ENCODE results near the gene MEA1.

The MEA1 gene

GRCh38 chr6:43012364-43012763, 1.4 kb downstream of the MEA1 start:
- Histone ChIP-seq H3K36me3 (ENCODE audit: insufficient read depth) (no peaks in the 10 kb centered on the region), H3K9ac (no peak overlapping the region), H3K79me2 (ENCODE audit: insufficient read depth, low read depth) (peaks cover 25% of the 10 kb centered on the region; the same call in 1 of the 2 replicates), H3K27ac (no peak overlapping the region), H4K20me1 (ENCODE audit: insufficient read depth) (no peaks in the 10 kb centered on the region), H3K4me2 (peak overlapping the region; percentile 90), H3K27me3 (ENCODE audit: insufficient read depth, low read depth) (no peaks in the 10 kb centered on the region), H3K4me1 (ENCODE audit: low read depth, poor library complexity, severe bottlenecking) (peaks cover 21% of the 10 kb centered on the region), H3K4me3 (IDR thresholded peaks at IDR 0.05; ENCODE audit: insufficient read depth, low read depth, low read length) (no peak overlapping the region), H2AFZ (ENCODE audit: low read depth) (no peak overlapping the region)
- no peak for TF ChIP-seq CTCF (conservative IDR thresholded peaks at IDR 0.05; ENCODE audit: low read depth, low read length)

- no peak overlapping the region for H2AFZ ChIP-seq (ENCODE audit: low read depth)
- H3K79me2 ChIP-seq (ENCODE audit: insufficient read depth, low read depth) = peaks cover 22% of the 10 kb centered on the region; the same call in 1 of the 2 replicates
- no peaks in the 10 kb centered on the region for H3K27me3 ChIP-seq (ENCODE audit: insufficient read depth, low read depth)
- H3K4me1 ChIP-seq (ENCODE audit: low read depth, poor library complexity, severe bottlenecking) = peaks cover 14% of the 10 kb centered on the region
- no peak overlapping the region for H3K4me3 ChIP-seq (IDR thresholded peaks at IDR 0.05; ENCODE audit: insufficient read depth, low read depth, low read length)
- no peak overlapping the region for H3K9ac ChIP-seq
- H3K27ac ChIP-seq = no peak overlapping the region
- H3K36me3 ChIP-seq (ENCODE audit: insufficient read depth) = no peaks in the 10 kb centered on the region
- no peak overlapping the region for H3K4me2 ChIP-seq
- H4K20me1 ChIP-seq (ENCODE audit: insufficient read depth) = no peaks in the 10 kb centered on the region
- TF ChIP-seq CTCF (conservative IDR thresholded peaks at IDR 0.05; ENCODE audit: low read depth, low read length) = no peak
These were observed 2.5 kb downstream of the MEA1 start for GRCh38 chr6:43011207-43011606.

DNA sequence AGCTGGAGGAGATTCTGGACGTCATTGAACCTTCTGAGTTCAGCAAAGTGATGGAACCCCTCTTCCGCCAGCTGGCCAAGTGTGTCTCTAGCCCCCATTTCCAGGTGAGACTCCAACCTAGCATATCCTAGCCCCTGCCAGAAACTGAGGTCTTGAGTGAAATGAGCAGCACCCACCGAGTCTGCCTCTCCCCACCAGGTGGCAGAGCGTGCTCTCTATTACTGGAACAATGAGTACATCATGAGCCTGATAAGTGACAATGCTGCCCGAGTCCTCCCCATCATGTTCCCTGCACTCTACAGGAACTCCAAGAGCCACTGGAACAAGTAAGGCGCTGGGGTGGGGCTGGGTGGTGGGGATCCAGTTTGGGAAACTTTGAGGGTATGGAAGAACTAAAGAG, 4.6 kb downstream of the MEA1 start:
- H3K27ac ChIP-seq = no peak overlapping the region
- no peaks in the 10 kb centered on the region for H3K36me3 ChIP-seq (ENCODE audit: insufficient read depth)
- no peaks in the 10 kb centered on the region for H3K27me3 ChIP-seq (ENCODE audit: insufficient read depth, low read depth)
- no peak overlapping the region for H3K9ac ChIP-seq
- no peak overlapping the region for H2AFZ ChIP-seq (ENCODE audit: low read depth)
- H3K79me2 ChIP-seq (ENCODE audit: insufficient read depth, low read depth) = peaks cover 5% of the 10 kb centered on the region; the same call in 1 of the 2 replicates
- H3K4me1 ChIP-seq (ENCODE audit: low read depth, poor library complexity, severe bottlenecking) = no peaks in the 10 kb centered on the region
- no peak overlapping the region for H3K4me3 ChIP-seq (IDR thresholded peaks at IDR 0.05; ENCODE audit: insufficient read depth, low read depth, low read length)
- peak; percentile 63 for TF ChIP-seq CTCF (conservative IDR thresholded peaks at IDR 0.05; ENCODE audit: low read depth, low read length)
- H3K4me2 ChIP-seq = no peak overlapping the region
- H4K20me1 ChIP-seq (ENCODE audit: insufficient read depth) = no peaks in the 10 kb centered on the region

- no peak for TF ChIP-seq CTCF (conservative IDR thresholded peaks at IDR 0.05; ENCODE audit: low read depth, low read length)
- Histone ChIP-seq H3K27me3 (ENCODE audit: insufficient read depth, low read depth) (no peaks in the 10 kb centered on the region), H3K4me2 (no peak overlapping the region), H3K27ac (no peak overlapping the region), H4K20me1 (ENCODE audit: insufficient read depth) (no peaks in the 10 kb centered on the region), H3K9ac (no peak overlapping the region), H2AFZ (ENCODE audit: low read depth) (no peak overlapping the region), H3K4me3 (IDR thresholded peaks at IDR 0.05; ENCODE audit: insufficient read depth, low read depth, low read length) (no peak overlapping the region), H3K4me1 (ENCODE audit: low read depth, poor library complexity, severe bottlenecking) (no peaks in the 10 kb centered on the region), H3K36me3 (ENCODE audit: insufficient read depth) (no peaks in the 10 kb centered on the region), H3K79me2 (ENCODE audit: insufficient read depth, low read depth) (no peaks in the 10 kb centered on the region)
These were observed 6.6 kb downstream of the MEA1 start for GRCh38 chr6:43007126-43007525.

All from KMS-11 (cell line).